GM19463 (cell line): ENCODE measurements around the gene FBXO2.

Experiments used
- ATAC-seq: cut with Tn5 transposase; IDR thresholded peaks from one replicate; pipeline ENCODE4 v1.9.1; 2021; ENCODE audit warnings: mild to moderate bottlenecking, moderate library complexity; ENCODE audit not compliant: unreplicated experiment

FBXO2 gene

DNA sequence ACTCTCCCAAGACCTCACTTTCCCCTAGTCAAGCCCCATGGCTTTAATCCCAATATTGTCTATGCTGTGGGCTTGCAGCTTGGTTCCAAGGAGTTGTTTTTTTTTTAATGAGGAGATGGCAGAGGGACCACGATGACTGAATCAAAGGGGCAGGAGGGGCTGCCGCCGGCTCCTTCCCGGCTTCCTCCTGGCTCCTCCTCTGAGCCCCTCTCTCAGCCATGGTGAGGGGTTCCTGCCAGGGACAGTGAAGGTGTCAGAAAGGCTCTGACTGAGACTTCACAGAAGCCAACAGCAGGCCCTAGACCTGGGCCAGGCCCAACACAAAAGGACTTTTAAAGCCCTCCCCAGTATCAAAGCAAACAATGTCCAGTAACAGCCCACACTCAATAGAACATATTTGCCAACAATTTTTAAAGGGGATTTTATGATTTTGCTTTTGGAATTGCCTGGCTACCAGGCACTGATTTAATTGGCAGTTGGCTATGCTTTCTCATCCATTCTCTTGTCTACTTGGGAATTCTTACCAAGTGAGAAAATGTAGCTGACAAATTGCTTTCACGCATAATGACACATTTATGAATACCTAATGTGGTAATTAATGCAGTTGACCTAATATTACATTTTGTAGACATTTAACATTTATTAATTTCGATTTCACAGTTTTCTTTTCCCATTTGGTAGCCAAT is 54.2 kb downstream of the FBXO2 start:
- ATAC-seq = no peak

DNA sequence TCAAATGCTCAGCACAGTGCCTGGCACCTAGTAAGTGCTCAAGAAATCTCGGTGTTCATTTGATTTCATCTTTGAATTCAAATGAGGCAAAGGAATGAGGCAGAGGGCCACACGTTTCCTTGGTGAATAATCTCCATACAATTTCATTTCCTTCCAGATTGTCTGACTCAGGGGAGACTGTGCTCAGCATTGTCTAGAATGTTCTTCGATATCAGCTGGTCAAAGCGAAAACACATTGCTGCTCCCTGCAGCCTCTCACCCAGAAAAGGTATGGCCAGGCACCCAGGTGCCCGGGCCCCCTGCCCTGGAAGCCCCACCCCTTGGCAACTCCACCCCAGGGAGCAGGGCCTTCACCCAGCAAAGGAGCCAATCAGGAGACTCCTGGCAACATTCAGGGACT is 55.8 kb downstream of the FBXO2 start:
- ATAC-seq = no peak
